Fibroblast of peridontal ligament (primary cell): ENCODE measurements around the gene SYNGAP1.
"Not testable (repeated sequence)": the region's sequence is repeated elsewhere in the genome, so short reads cannot be mapped to it uniquely, and the experiment has no call there.

Experiments
- DNase-seq: peaks from one replicate; pipeline ENCODE4 v3.0.0-alpha.2; 2010; ENCODE audit errors: extremely low read depth

SYNGAP1 gene

GRCh38 chr6:33469661-33470060 lies 49.8 kb downstream of the SYNGAP1 start:
- no peak for DNase-seq

GRCh38 chr6:33477864-33478263 lies 58.0 kb downstream of the SYNGAP1 start:
- no peak for DNase-seq

GRCh38 chr6:33481192-33481591 lies 61.3 kb downstream of the SYNGAP1 start:
- no peak for DNase-seq

- not testable (repeated sequence) for DNase-seq
Measured at GRCh38 chr6:33482620-33483019, 62.8 kb downstream of the SYNGAP1 start.

GRCh38 chr6:33483678-33484077 lies 63.8 kb downstream of the SYNGAP1 start:
- DNase-seq = no peak

- not testable (repeated sequence) for DNase-seq
Measured at GRCh38 chr6:33484673-33485262, 64.9 kb downstream of the SYNGAP1 start.

- not testable (repeated sequence) for DNase-seq
Measured at GRCh38 chr6:33485680-33486079, 65.8 kb downstream of the SYNGAP1 start.

GRCh38 chr6:33488339-33488738 lies 68.5 kb downstream of the SYNGAP1 start:
- DNase-seq = no peak

- DNase-seq = no peak
Measured at GRCh38 chr6:33490198-33490597, 70.3 kb downstream of the SYNGAP1 start.

GRCh38 chr6:33490621-33491020 lies 70.8 kb downstream of the SYNGAP1 start:
- no peak for DNase-seq

GRCh38 chr6:33492093-33492492 lies 72.2 kb downstream of the SYNGAP1 start:
- DNase-seq = no peak

GRCh38 chr6:33497157-33497556 lies 77.3 kb downstream of the SYNGAP1 start:
- no peak for DNase-seq

GRCh38 chr6:33502486-33502885 lies 82.6 kb downstream of the SYNGAP1 start:
- no peak for DNase-seq

GRCh38 chr6:33504486-33504885 lies 84.6 kb downstream of the SYNGAP1 start:
- no peak for DNase-seq
